Caco-2 (cell line): ENCODE measurements around the gene SLC12A7. TPM values are rescaled to one million over a fixed set of nuclear protein-coding genes. Genes with fewer than 3 reads are reported as not detected.
A peak's percentile ranks its signal among the peaks of the same experiment; 100 is the strongest.

Experiments
- Bru-seq: library from RNA; stranded (reverse); fragments of 400-500 nt; gene quantifications from one replicate; lab custom pipeline; 2021; lab: Mats Ljungman, UMichigan
- BruChase-seq, 2 experiments: library from RNA; stranded (reverse); fragments of 400-500 nt; gene quantifications; one replicate each; lab custom pipeline; 2021; lab: Mats Ljungman, UMichigan
- BruUV-seq: library from RNA; stranded (reverse); fragments of 400-500 nt; replicated peaks from 2 replicates; lab custom pipeline; 2021; lab: Mats Ljungman, UMichigan
- CTCF ChIA-PET: fragments of 300-600 bp; sonication (Branson Sonifier 250); formaldehyde crosslinking; loops from one replicate; lab custom pipeline; 2022; ENCODE audit warnings: antibody characterized with exemption; lab: Charles Lee
- POLR2A ChIA-PET: fragments of 300-600 bp; sonication (Branson Sonifier 250); formaldehyde crosslinking; loops from one replicate; lab custom pipeline; 2022; ENCODE audit warnings: antibody characterized with exemption; lab: Charles Lee
- DNase-seq, 2 experiments: peaks; one replicate each; pipeline versions ENCODE4 v3.0.0 to v3.0.0-alpha.2; 2020 to 2022
- H3K27me3 ChIP-seq: replicated peaks from 2 replicates; pipeline ENCODE4 v1.6.0; 2011; ENCODE audit warnings: low read length; ENCODE audit not compliant: control insufficient read depth, insufficient read depth
- H3K36me3 ChIP-seq: 2 replicates; pipeline ENCODE4 v1.5.1; 2011; ENCODE audit warnings: low read length; ENCODE audit not compliant: control insufficient read depth, insufficient read depth
- H3K4me1 ChIP-seq: fragments of 250-450 bp; sonication (Bioruptor Pico); 2 replicates; pipeline ENCODE4 v1.5.1; 2020; ENCODE audit warnings: mild to moderate bottlenecking
- H3K4me3 ChIP-seq: 2 replicates; pipeline ENCODE4 v1.5.1; 2011; ENCODE audit warnings: low read depth, mild to moderate bottlenecking, control low read depth, low read length
- H3K9me3 ChIP-seq: fragments of 250-450 bp; sonication (Bioruptor Pico); 2 replicates; pipeline ENCODE4 v1.5.1; 2020; ENCODE audit warnings: mild to moderate bottlenecking, moderate library complexity
- H3K27ac Mint-ChIP-seq: one replicate; pipeline ENCODE4 v1.8.0; 2022; ENCODE audit warnings: mixed read lengths; ENCODE audit not compliant: unreplicated experiment
- H3K27me3 Mint-ChIP-seq: one replicate; pipeline ENCODE4 v1.8.0; 2022; ENCODE audit warnings: mixed read lengths; ENCODE audit not compliant: insufficient read depth, unreplicated experiment
- H3K36me3 Mint-ChIP-seq: one replicate; pipeline ENCODE4 v1.8.0; 2022; ENCODE audit warnings: mild to moderate bottlenecking, mixed read lengths; ENCODE audit not compliant: insufficient read depth, unreplicated experiment
- H3K4me1 Mint-ChIP-seq: one replicate; pipeline ENCODE4 v1.8.0; 2022; ENCODE audit warnings: low read depth, mixed read lengths; ENCODE audit not compliant: unreplicated experiment
- H3K4me3 Mint-ChIP-seq: one replicate; pipeline ENCODE4 v1.8.0; 2022; ENCODE audit warnings: mild to moderate bottlenecking, moderate library complexity, mixed read lengths; ENCODE audit not compliant: unreplicated experiment
- H3K9me3 Mint-ChIP-seq: one replicate; pipeline ENCODE4 v1.8.0; 2022; ENCODE audit warnings: mixed read lengths; ENCODE audit not compliant: unreplicated experiment
- intact Hi-C: fragments of 100-400 bp; cut with micrococcal nuclease; formaldehyde crosslinking; loops from one replicate; pipeline ENCODE4 v1.10.0; 2022; ENCODE audit not compliant: unreplicated experiment
- long read RNA-seq: library from polyadenylated mRNA; stranded (forward); transcript quantifications from one replicate; pipeline ENCODE4 v2.0.0, GENCODE V29; 2022
- total RNA-seq: library from RNA; stranded (reverse); gene quantifications from 2 replicates; pipeline ENCODE4 v1.2.3, GENCODE V29; 2022
- TF ChIP-seq, protein P1 (sequence below), 2 experiments: fragments of 200-600 bp in 1 of 2; IDR thresholded peaks; 1 replicate in 1 of 2; 2 replicates in 1 of 2; pipeline versions ENCODE4 v1.5.1 to v1.8.0; 2011 to 2022; ENCODE audit warnings: antibody characterized with exemption in 1 of 2, control low read depth in 1 of 2, inconsistent platforms in 1 of 2, low read depth in 1 of 2, low read length in 1 of 2, mild to moderate bottlenecking in 1 of 2, moderate library complexity in 1 of 2; ENCODE audit not compliant: insufficient read depth in 1 of 2, severe bottlenecking in 1 of 2, unreplicated experiment in 1 of 2

Gene SLC12A7
- 41.7 and 42.0 TPM in 2 replicates for total RNA-seq
- percentile 51 among the genes with signal in this experiment for Bru-seq, nascent RNA
- percentile 57 among the genes with signal in this experiment for BruChase-seq, experiment 1, labeled RNA remaining after a 2-hour chase
- percentile 66 among the genes with signal in this experiment for BruChase-seq, experiment 2, labeled RNA remaining after a 6-hour chase
- long read RNA-seq, full-length matches to known transcripts: 5 of 27 reads
- long read RNA-seq, partial matches to known transcripts: 13 of 27 reads
- long read RNA-seq, other reads (novel, unspliced or antisense): 9 of 27 reads

DNA sequence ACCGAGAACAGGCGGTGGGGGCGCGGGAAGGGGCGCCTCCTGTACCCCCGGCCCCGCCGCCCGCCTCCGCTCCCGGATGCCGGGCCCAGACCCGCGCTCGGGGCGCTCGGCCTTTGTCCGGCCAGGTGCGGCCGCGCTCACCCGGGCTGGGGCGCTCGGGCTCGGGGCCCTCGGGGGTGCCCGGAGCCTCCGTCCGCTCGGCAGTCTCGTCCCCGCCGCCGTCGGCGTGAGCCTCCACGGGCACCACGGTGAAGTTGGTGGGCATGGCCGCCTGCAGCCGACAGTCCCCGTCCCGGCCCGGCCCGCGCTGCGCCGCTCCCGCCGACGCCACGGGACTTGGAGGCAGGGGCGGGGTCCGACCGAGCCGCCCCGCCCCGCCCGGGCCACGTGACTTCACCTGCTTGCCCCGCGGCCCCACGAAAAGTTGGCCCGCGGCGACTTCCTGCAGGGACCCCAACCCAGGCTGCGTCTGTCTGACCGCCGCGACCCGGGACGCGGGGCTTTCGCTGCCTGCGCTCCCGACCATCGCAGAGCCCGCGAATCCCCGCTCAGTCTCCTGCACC lies at the start of gene SLC12A7:
Gene SLC12A7, minus strand, starts transcription at position 337 of the 563 bp plus-strand sequence. Its CDS starts 72 bp downstream, at position 265.
- peak within 1 kb of the TSS; percentile 85 for H3K4me3 ChIP-seq
- H3K27ac Mint-ChIP-seq: peak within 1 kb of the TSS; percentile 72
- POLR2A ChIA-PET: no interaction called here
- DNase-seq: peak; percentile 65 to 83
- CTCF ChIA-PET: no interaction called here
- peaks cover 11% of the 10 kb centered on the region for H3K4me1 Mint-ChIP-seq
- H3K4me1 ChIP-seq: peaks cover 27% of the 10 kb centered on the region
- TF ChIP-seq, protein P1, sequence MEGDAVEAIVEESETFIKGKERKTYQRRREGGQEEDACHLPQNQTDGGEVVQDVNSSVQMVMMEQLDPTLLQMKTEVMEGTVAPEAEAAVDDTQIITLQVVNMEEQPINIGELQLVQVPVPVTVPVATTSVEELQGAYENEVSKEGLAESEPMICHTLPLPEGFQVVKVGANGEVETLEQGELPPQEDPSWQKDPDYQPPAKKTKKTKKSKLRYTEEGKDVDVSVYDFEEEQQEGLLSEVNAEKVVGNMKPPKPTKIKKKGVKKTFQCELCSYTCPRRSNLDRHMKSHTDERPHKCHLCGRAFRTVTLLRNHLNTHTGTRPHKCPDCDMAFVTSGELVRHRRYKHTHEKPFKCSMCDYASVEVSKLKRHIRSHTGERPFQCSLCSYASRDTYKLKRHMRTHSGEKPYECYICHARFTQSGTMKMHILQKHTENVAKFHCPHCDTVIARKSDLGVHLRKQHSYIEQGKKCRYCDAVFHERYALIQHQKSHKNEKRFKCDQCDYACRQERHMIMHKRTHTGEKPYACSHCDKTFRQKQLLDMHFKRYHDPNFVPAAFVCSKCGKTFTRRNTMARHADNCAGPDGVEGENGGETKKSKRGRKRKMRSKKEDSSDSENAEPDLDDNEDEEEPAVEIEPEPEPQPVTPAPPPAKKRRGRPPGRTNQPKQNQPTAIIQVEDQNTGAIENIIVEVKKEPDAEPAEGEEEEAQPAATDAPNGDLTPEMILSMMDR (IDR thresholded peaks at IDR 0.05; ENCODE audit: insufficient read depth in 1 of 2, low read depth in 1 of 2, low read length in 1 of 2, severe bottlenecking in 1 of 2, unreplicated experiment in 1 of 2): no peak
- H3K4me3 Mint-ChIP-seq: peak within 1 kb of the TSS; percentile 77
- H3K27me3 Mint-ChIP-seq: no peaks in the 10 kb centered on the region
- H3K36me3 Mint-ChIP-seq: peaks cover 5% of the 10 kb centered on the region
- H3K36me3 ChIP-seq: no peaks in the 10 kb centered on the region
- no peaks in the 10 kb centered on the region for H3K9me3 ChIP-seq
- BruUV-seq: no TSS peak
- no peaks in the 10 kb centered on the region for H3K27me3 ChIP-seq
- intact Hi-C loops: no loop called here
- no peaks in the 10 kb centered on the region for H3K9me3 Mint-ChIP-seq

GRCh38 chr5:1161108-1161832 lies 49.4 kb upstream of the SLC12A7 start:
- DNase-seq: no peak
- peaks cover 9% of the 10 kb centered on the region for H3K27me3 Mint-ChIP-seq
- H3K9me3 ChIP-seq: 0 out of 2 replicates have a peak, but pooled peaks cover 4% of the 10 kb centered on the region
- intact Hi-C loops: loop anchor here (10.0 kb wide), 1 partner anchor 484 kb away; no protein-coding TSS in a partner anchor
- H3K36me3 Mint-ChIP-seq: no peaks in the 10 kb centered on the region
- no peak overlapping the region for H3K27ac Mint-ChIP-seq
- H3K4me1 ChIP-seq: peaks cover 6% of the 10 kb centered on the region; the same call in 1 of the 2 replicates
- H3K4me3 Mint-ChIP-seq: no peak overlapping the region
- H3K4me3 ChIP-seq: no peak overlapping the region
- BruUV-seq: no TSS peak
- TF ChIP-seq, protein P1 (IDR thresholded peaks at IDR 0.05; ENCODE audit: insufficient read depth in 1 of 2, low read depth in 1 of 2, low read length in 1 of 2, severe bottlenecking in 1 of 2, unreplicated experiment in 1 of 2): no peak
- H3K27me3 ChIP-seq: no peaks in the 10 kb centered on the region
- peaks cover 11% of the 10 kb centered on the region for H3K9me3 Mint-ChIP-seq
- peaks cover 8% of the 10 kb centered on the region for H3K4me1 Mint-ChIP-seq
- CTCF ChIA-PET: interaction anchor here (0.6 kb wide), 2 partner anchors 71 to 343 kb away, joined by 3 read pairs; no protein-coding TSS in a partner anchor
- no peaks in the 10 kb centered on the region for H3K36me3 ChIP-seq
- POLR2A ChIA-PET: no interaction called here
